ENCODE data around the gene JMJD7.

JMJD7 gene

GRCh38 chr15:41865490-41866055 lies 37.7 kb downstream of the JMJD7 start:
- DNase-seq (ENCODE audit: low read depth, low spot score) = no peak

GRCh38 chr15:41866263-41866703 lies 38.4 kb downstream of the JMJD7 start:
- DNase-seq (ENCODE audit: low read depth, low spot score) = no peak

GRCh38 chr15:41866872-41867579 lies 39.1 kb downstream of the JMJD7 start:
- DNase-seq (ENCODE audit: low read depth, low spot score) = no peak

- DNase-seq (ENCODE audit: low read depth, low spot score) = no peak
Measured at GRCh38 chr15:41868321-41868720, 40.4 kb downstream of the JMJD7 start.

GRCh38 chr15:41869770-41870688 lies 42.1 kb downstream of the JMJD7 start:
- DNase-seq (ENCODE audit: low read depth, low spot score) = no peak

- peak; percentile 45 for DNase-seq (ENCODE audit: low read depth, low spot score)
Measured at GRCh38 chr15:41870689-41871081, 42.8 kb downstream of the JMJD7 start.

- no peak for DNase-seq (ENCODE audit: low read depth, low spot score)
Measured at GRCh38 chr15:41871175-41871905, 43.4 kb downstream of the JMJD7 start.

- DNase-seq (ENCODE audit: low read depth, low spot score) = no peak
Measured at GRCh38 chr15:41872166-41872747, 44.4 kb downstream of the JMJD7 start.

- no peak for DNase-seq (ENCODE audit: low read depth, low spot score)
Measured at GRCh38 chr15:41873711-41874110, 45.8 kb downstream of the JMJD7 start.

- no peak for DNase-seq (ENCODE audit: low read depth, low spot score)
Measured at GRCh38 chr15:41874736-41875135, 46.8 kb downstream of the JMJD7 start.

GRCh38 chr15:41876007-41876406 lies 48.1 kb downstream of the JMJD7 start:
- no peak for DNase-seq (ENCODE audit: low read depth, low spot score)

- no peak for DNase-seq (ENCODE audit: low read depth, low spot score)
Measured at GRCh38 chr15:41876689-41877088, 48.8 kb downstream of the JMJD7 start.

- no peak for DNase-seq (ENCODE audit: low read depth, low spot score)
Measured at GRCh38 chr15:41877631-41878354, 49.9 kb downstream of the JMJD7 start.

GRCh38 chr15:41878355-41878699 lies 50.4 kb downstream of the JMJD7 start:
- no peak for DNase-seq (ENCODE audit: low read depth, low spot score)

GRCh38 chr15:41879321-41879845 lies 51.5 kb downstream of the JMJD7 start:
- DNase-seq (ENCODE audit: low read depth, low spot score) = no peak

- DNase-seq (ENCODE audit: low read depth, low spot score) = no peak
Measured at GRCh38 chr15:41880156-41880877, 52.4 kb downstream of the JMJD7 start.

GRCh38 chr15:41881086-41881485 lies 53.2 kb downstream of the JMJD7 start:
- DNase-seq (ENCODE audit: low read depth, low spot score) = no peak

GRCh38 chr15:41881550-41881919 lies 53.6 kb downstream of the JMJD7 start:
- peak; percentile 21 for DNase-seq (ENCODE audit: low read depth, low spot score)

- peak; percentile 56 for DNase-seq (ENCODE audit: low read depth, low spot score)
Measured at GRCh38 chr15:41881920-41882688, 54.2 kb downstream of the JMJD7 start.

Measured in astrocyte of the hippocampus (primary cell).